Mesenchymal stem cell (in vitro differentiated cells and primary cell): ENCODE measurements around the gene KIAA1328.
"Not testable (repeated sequence)": the region's sequence is repeated elsewhere in the genome, so short reads cannot be mapped to it uniquely, and the experiment has no call there.

Experiments
- DNase-seq: peaks from one replicate; pipeline ENCODE4 v3.0.0-alpha.2; 2013
- H2AFZ ChIP-seq: one replicate; pipeline ENCODE4 v1.6.1; 2013; ENCODE audit warnings: low read depth, mild to moderate bottlenecking, control low read depth, inconsistent platforms, low read length, moderate library complexity
- H2AK5ac ChIP-seq: 2 replicates; pipeline ENCODE4 v1.6.1; 2013; ENCODE audit warnings: low read length, moderate library complexity, mild to moderate bottlenecking, inconsistent platforms; ENCODE audit not compliant: severe bottlenecking
- H2BK120ac ChIP-seq: one replicate; pipeline ENCODE4 v1.6.1; 2013; ENCODE audit warnings: low read depth, mild to moderate bottlenecking, inconsistent platforms, low read length, moderate library complexity
- H2BK12ac ChIP-seq, 2 experiments: one replicate each; pipeline ENCODE4 v1.6.1; 2013; ENCODE audit warnings: inconsistent platforms in 2 of 2, low read length in 2 of 2, mild to moderate bottlenecking in 2 of 2, moderate library complexity in 2 of 2, control low read depth in 1 of 2
- H2BK15ac ChIP-seq: one replicate; pipeline ENCODE4 v1.6.1; 2013; ENCODE audit warnings: mild to moderate bottlenecking, low read depth, inconsistent platforms; ENCODE audit not compliant: poor library complexity, severe bottlenecking
- H2BK5ac ChIP-seq: 2 replicates; pipeline ENCODE4 v1.6.1; 2013; ENCODE audit warnings: low read depth, mild to moderate bottlenecking, low read length, control low read depth, inconsistent platforms; ENCODE audit not compliant: poor library complexity, severe bottlenecking
- H3K14ac ChIP-seq, 2 experiments: one replicate each; pipeline ENCODE4 v1.6.1; 2013; ENCODE audit warnings: inconsistent platforms in 2 of 2, low read length in 2 of 2, control low read depth in 1 of 2, mild to moderate bottlenecking in 1 of 2, moderate library complexity in 1 of 2
- H3K18ac ChIP-seq, 2 experiments: one replicate each; pipeline ENCODE4 v1.6.1; 2013; ENCODE audit warnings: inconsistent platforms in 2 of 2, low read length in 2 of 2, control low read depth in 1 of 2, low read depth in 1 of 2, mild to moderate bottlenecking in 1 of 2
- H3K23ac ChIP-seq, 2 experiments: one replicate each; pipeline ENCODE4 v1.6.1; 2013; ENCODE audit warnings: inconsistent platforms in 2 of 2, low read length in 2 of 2, mild to moderate bottlenecking in 2 of 2, moderate library complexity in 2 of 2, control low read depth in 1 of 2
- H3K27ac ChIP-seq: 2 replicates; pipeline ENCODE4 v1.5.1; 2013; ENCODE audit warnings: mild to moderate bottlenecking, moderate library complexity, low read length, control low read depth, inconsistent platforms; ENCODE audit not compliant: poor library complexity, severe bottlenecking
- H3K27me3 ChIP-seq, 2 experiments: 2 replicates each; pipeline versions ENCODE4 v1.6.1 to v1.7.0; 2013; ENCODE audit warnings: low read length in 2 of 2, mild to moderate bottlenecking in 2 of 2, moderate library complexity in 2 of 2, control low read depth in 1 of 2, inconsistent platforms in 1 of 2; ENCODE audit not compliant: control insufficient read depth in 1 of 2, insufficient read depth in 1 of 2
- H3K36me3 ChIP-seq, 2 experiments: 2 replicates each; pipeline versions ENCODE4 v1.6.1 to v1.7.0; 2013; ENCODE audit warnings: low read length in 2 of 2, control low read depth in 1 of 2, inconsistent platforms in 1 of 2, low read depth in 1 of 2, mild to moderate bottlenecking in 1 of 2; ENCODE audit not compliant: insufficient read depth in 2 of 2, control insufficient read depth in 1 of 2
- H3K4ac ChIP-seq, 2 experiments: one replicate each; pipeline ENCODE4 v1.6.1; 2013; ENCODE audit warnings: inconsistent platforms in 2 of 2, low read length in 2 of 2, mild to moderate bottlenecking in 2 of 2, moderate library complexity in 2 of 2, control low read depth in 1 of 2, low read depth in 1 of 2
- H3K4me1 ChIP-seq: 2 replicates; pipeline ENCODE4 v1.6.1; 2013; ENCODE audit warnings: low read depth, low read length, control low read depth; ENCODE audit not compliant: control insufficient read depth, insufficient read depth
- H3K4me2 ChIP-seq: 2 replicates; pipeline ENCODE4 v1.6.1; 2013; ENCODE audit warnings: low read length, mild to moderate bottlenecking, inconsistent platforms; ENCODE audit not compliant: poor library complexity, severe bottlenecking
- H3K4me3 ChIP-seq, 2 experiments: 2 replicates each; pipeline versions ENCODE4 v1.5.1 to v1.7.0; 2013; ENCODE audit warnings: low read length in 2 of 2, mild to moderate bottlenecking in 2 of 2, control low read depth in 1 of 2, low read depth in 1 of 2; ENCODE audit not compliant: insufficient read depth in 1 of 2
- H3K79me1 ChIP-seq: replicated peaks from 2 replicates; pipeline ENCODE4 v1.6.1; 2013; ENCODE audit warnings: mild to moderate bottlenecking, control low read depth, low read length, inconsistent platforms; ENCODE audit not compliant: poor library complexity, severe bottlenecking
- H3K9ac ChIP-seq: 2 replicates; pipeline ENCODE4 v1.7.0; 2013; ENCODE audit warnings: mild to moderate bottlenecking, low read length, moderate library complexity
- H3K9me3 ChIP-seq: 2 replicates; pipeline ENCODE4 v1.7.0; 2013; ENCODE audit warnings: mild to moderate bottlenecking, low read length; ENCODE audit not compliant: control insufficient read depth
- H4K8ac ChIP-seq: one replicate; pipeline ENCODE4 v1.6.1; 2013; ENCODE audit warnings: inconsistent platforms, mild to moderate bottlenecking, low read length, moderate library complexity
- H4K91ac ChIP-seq: one replicate; pipeline ENCODE4 v1.6.1; 2013; ENCODE audit warnings: mild to moderate bottlenecking, low read length, inconsistent platforms
- WGBS: methylation state at CpG from one replicate; pipeline ENCODE4 v1.1.7; 2013; ENCODE audit warnings: mixed read lengths; 5-methylcytosine and 5-hydroxymethylcytosine counted together

KIAA1328 gene

DNA sequence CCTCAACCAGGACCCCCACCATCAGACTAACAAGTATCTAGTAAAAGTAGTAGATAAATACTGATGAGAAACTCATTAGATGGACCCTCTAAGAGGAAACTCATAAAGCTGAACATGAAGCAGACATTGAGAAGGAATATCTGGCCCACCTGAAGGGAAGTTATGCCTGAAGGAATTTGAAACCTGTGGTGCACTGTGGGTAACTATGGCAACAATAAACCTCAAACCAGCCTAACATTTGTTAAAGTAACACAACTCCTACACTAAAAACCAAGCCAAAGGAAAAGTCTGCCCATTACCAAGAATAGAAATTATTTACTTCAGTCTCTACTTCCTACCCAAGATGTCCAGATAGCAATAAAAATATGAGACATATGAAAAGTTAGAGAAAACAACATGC, 43.4 kb downstream of the KIAA1328 start:
- Histone ChIP-seq H3K4me2 (no peak overlapping the region), H2AK5ac (no peak overlapping the region), H4K91ac (no peak overlapping the region), H3K4me1 (peaks cover 1% of the 10 kb centered on the region), H3K27me3 (no peaks in the 10 kb centered on the region), H3K4me3 (no peak overlapping the region), H2BK120ac (no peak overlapping the region), H3K79me1 (no peaks in the 10 kb centered on the region), H2BK15ac (no peak overlapping the region), H3K27ac (no peak overlapping the region), H3K23ac (no peak overlapping the region), H4K8ac (no peak overlapping the region), H3K14ac (no peak overlapping the region), H3K9me3 (no peaks in the 10 kb centered on the region), H2BK12ac (no peak overlapping the region), H2BK5ac (no peak overlapping the region), H2AFZ (no peak overlapping the region), H3K9ac (no peak overlapping the region), H3K36me3 (no peaks in the 10 kb centered on the region), H3K18ac (no peak overlapping the region), H3K4ac (no peak overlapping the region)
- no peak for DNase-seq

- not testable (repeated sequence) for DNase-seq, H3K23ac ChIP-seq, H3K4ac ChIP-seq, H3K4me1 ChIP-seq, H3K4me3 ChIP-seq, H2AK5ac ChIP-seq, H2AFZ ChIP-seq, H4K91ac ChIP-seq, H3K27me3 ChIP-seq, H3K79me1 ChIP-seq, H2BK15ac ChIP-seq, H2BK120ac ChIP-seq, H3K9ac ChIP-seq, H3K9me3 ChIP-seq, H3K14ac ChIP-seq, H3K27ac ChIP-seq, H3K4me2 ChIP-seq, H3K36me3 ChIP-seq, H4K8ac ChIP-seq, H2BK5ac ChIP-seq, H2BK12ac ChIP-seq, H3K18ac ChIP-seq
Observed at GRCh38 chr18:36873826-36874225, 44.9 kb downstream of the KIAA1328 start.

DNA sequence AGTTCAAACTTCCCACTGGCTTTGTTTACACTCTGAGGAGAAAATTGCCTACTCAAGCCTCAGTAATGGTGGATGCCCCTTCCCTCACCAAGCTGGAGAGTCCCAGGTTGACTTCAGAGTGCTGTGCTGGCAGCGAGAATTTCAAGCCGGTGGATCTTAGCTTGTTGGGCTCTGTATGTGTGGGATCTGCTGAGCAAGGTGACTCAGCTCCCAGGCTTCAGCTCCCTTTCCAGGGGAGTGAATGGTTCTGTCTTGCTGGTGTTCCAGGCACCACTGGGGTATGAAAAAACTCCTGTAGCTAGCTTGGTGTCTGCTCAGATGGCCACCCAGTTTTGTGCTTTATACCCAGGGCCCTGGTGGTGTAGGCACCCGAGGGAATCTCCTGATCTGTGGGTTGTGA, 50.9 kb downstream of the KIAA1328 start:
- H2BK120ac ChIP-seq, DNase-seq, H3K9ac ChIP-seq, H3K27ac ChIP-seq, H2BK15ac ChIP-seq, H3K18ac ChIP-seq, H4K91ac ChIP-seq, H3K4me3 ChIP-seq, H3K4me2 ChIP-seq, H4K8ac ChIP-seq, H3K9me3 ChIP-seq, H2AK5ac ChIP-seq, H3K4ac ChIP-seq, H3K23ac ChIP-seq, H3K14ac ChIP-seq, H3K4me1 ChIP-seq, H3K79me1 ChIP-seq, H2BK5ac ChIP-seq, H3K27me3 ChIP-seq, H2BK12ac ChIP-seq, H3K36me3 ChIP-seq, H2AFZ ChIP-seq: not testable (repeated sequence)
- WGBS: 100% methylated on average over 3 of the region's 3 CpGs

DNA sequence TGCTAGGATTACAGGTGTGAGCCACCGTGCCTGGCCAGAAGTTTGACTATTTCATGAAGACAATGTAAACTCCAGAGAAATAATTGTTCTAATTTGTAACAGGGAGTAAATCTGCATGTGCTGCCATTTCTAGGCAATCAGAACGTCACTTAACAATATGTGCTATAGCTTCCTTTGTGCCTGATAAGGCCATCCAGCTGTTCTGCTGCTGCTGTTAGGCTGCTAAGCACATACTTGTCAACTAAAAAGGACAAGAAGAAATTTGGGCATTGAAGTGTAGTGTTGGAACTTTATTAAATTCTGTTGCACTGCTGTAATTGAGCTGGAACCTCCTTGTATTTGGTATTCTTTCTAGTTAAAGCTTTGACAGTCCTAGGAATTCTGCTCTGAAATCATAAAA, 57.1 kb downstream of the KIAA1328 start:
- H3K4me1 ChIP-seq: no peaks in the 10 kb centered on the region
- no peak overlapping the region for H3K4me2 ChIP-seq
- H2BK5ac ChIP-seq: no peak overlapping the region
- no peaks in the 10 kb centered on the region for H3K27me3 ChIP-seq
- H2AK5ac ChIP-seq: no peak overlapping the region
- H3K14ac ChIP-seq: no peak overlapping the region
- no peak overlapping the region for H2BK12ac ChIP-seq
- H3K79me1 ChIP-seq: no peaks in the 10 kb centered on the region
- no peaks in the 10 kb centered on the region for H3K36me3 ChIP-seq
- H3K9me3 ChIP-seq: no peaks in the 10 kb centered on the region
- no peak overlapping the region for H3K4ac ChIP-seq
- DNase-seq: no peak
- no peak overlapping the region for H2BK15ac ChIP-seq
- no peak overlapping the region for H4K8ac ChIP-seq
- no peak overlapping the region for H3K27ac ChIP-seq
- WGBS: 90% methylated on average over 2 of the region's 2 CpGs
- H2BK120ac ChIP-seq: no peak overlapping the region
- no peak overlapping the region for H3K23ac ChIP-seq
- H3K18ac ChIP-seq: no peak overlapping the region
- H3K9ac ChIP-seq: no peak overlapping the region
- no peak overlapping the region for H3K4me3 ChIP-seq
- no peak overlapping the region for H2AFZ ChIP-seq
- no peak overlapping the region for H4K91ac ChIP-seq
